Measurements from ENCODE around the gene EEF1A2. TPM values are rescaled to one million over a fixed set of nuclear protein-coding genes. Genes with fewer than 3 reads are reported as not detected.

Gene EEF1A2
- total and polyA plus RNA-seq, 2 donors from 2014 or later: 1.5 to 18.1 TPM

DNA sequence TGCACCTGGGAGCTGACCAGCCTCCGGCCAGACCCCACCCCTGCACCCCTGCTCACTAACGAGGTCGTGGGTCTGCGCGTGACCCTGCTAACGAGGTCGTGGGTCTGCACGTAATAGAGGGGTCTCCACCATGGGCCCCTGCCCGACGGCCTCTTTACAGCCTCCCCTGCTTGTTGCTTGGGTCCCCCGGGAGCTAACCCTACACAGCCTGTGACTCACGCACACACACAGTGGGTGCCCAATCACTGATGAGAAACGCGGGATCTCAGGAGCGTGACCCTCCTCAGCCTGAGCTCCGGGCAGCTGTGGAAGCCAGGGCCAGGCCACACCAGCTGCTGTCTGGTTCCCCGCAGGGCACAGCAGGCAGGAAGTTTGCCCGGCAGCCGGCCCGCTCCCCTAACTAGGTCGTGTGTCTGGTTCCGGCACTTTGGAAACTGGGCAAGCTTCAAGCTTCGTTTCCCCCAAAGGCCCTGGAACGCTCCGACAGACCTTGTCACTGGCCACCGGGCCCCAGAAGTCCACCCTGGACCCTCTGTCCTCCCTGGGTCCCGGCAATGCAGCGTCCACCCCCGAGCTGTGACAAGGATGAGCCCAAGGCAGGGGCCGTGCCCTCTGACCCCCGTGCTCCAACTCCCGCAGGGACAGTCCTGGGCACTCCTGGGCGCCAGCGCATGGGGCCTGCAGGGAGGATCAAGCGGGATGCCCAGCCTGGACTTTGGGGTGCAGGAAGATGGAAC lies 37.5 kb upstream of the EEF1A2 start:
- H3K9me3 ChIP-seq (ENCODE audit: control insufficient read depth in 2 of 3, insufficient read depth in 1 of 3, low read length in 3 of 3): no peaks in the 10 kb centered on the region
- no peak overlapping the region for H3K9ac ChIP-seq (ENCODE audit: low read length in 3 of 3)
- H3K27me3 ChIP-seq (ENCODE audit: control insufficient read depth, insufficient read depth, low read length): no peaks in the 10 kb centered on the region
- no peak for TF ChIP-seq CTCF (IDR thresholded peaks at IDR 0.05; ENCODE audit: borderline replicate concordance, extremely low read depth, insufficient read depth)
- H3K27ac ChIP-seq (ENCODE audit: low read depth in 2 of 2, low read length in 2 of 2): peak overlapping the region in 1 of 2 donors; percentile 13
- no peak for FAIRE-seq
- DNase-seq: peak in 1 of 5 donors; percentile 85
- intact Hi-C loops (cut with DNase I): loop anchor here (5.0 kb wide), 1 partner anchor 441 kb away; the partner anchor contains the start of gene SAMD10
- peaks cover 0 to 4% (median 0%) of the 10 kb centered on the region in 3 donors for H3K4me1 ChIP-seq (ENCODE audit: control insufficient read depth in 2 of 3, insufficient read depth in 2 of 3, low read depth in 1 of 3, low read length in 3 of 3)
- no peaks in the 10 kb centered on the region for H3K36me3 ChIP-seq (ENCODE audit: control insufficient read depth in 2 of 3, insufficient read depth in 3 of 3, low read length in 3 of 3)
- no peak overlapping the region for H3K4me3 ChIP-seq (ENCODE audit: low read length in 3 of 3)

GRCh38 chr20:63534831-63535651 lies 36.2 kb upstream of the EEF1A2 start:
- no peaks in the 10 kb centered on the region for H3K36me3 ChIP-seq (ENCODE audit: control insufficient read depth in 2 of 3, insufficient read depth in 3 of 3, low read length in 3 of 3)
- H3K27me3 ChIP-seq (ENCODE audit: control insufficient read depth, insufficient read depth, low read length): no peaks in the 10 kb centered on the region
- H3K27ac ChIP-seq (ENCODE audit: low read depth in 2 of 2, low read length in 2 of 2): no peak overlapping the region
- no peak overlapping the region for H3K4me3 ChIP-seq (ENCODE audit: low read length in 3 of 3)
- FAIRE-seq (no peak), DNase-seq (peak in 3 of 5 donors; percentile 11 to 86 (median 63))
- peaks cover 0 to 4% (median 0%) of the 10 kb centered on the region in 3 donors for H3K4me1 ChIP-seq (ENCODE audit: control insufficient read depth in 2 of 3, insufficient read depth in 2 of 3, low read depth in 1 of 3, low read length in 3 of 3)
- no peaks in the 10 kb centered on the region for H3K9me3 ChIP-seq (ENCODE audit: control insufficient read depth in 2 of 3, insufficient read depth in 1 of 3, low read length in 3 of 3)
- TF ChIP-seq CTCF (IDR thresholded peaks at IDR 0.05; ENCODE audit: borderline replicate concordance, extremely low read depth, insufficient read depth): no peak
- intact Hi-C loops (cut with DNase I): loop anchor here (5.0 kb wide), 1 partner anchor 442 kb away; the partner anchor contains the start of gene SAMD10
- no peak overlapping the region for H3K9ac ChIP-seq (ENCODE audit: low read length in 3 of 3)

DNA sequence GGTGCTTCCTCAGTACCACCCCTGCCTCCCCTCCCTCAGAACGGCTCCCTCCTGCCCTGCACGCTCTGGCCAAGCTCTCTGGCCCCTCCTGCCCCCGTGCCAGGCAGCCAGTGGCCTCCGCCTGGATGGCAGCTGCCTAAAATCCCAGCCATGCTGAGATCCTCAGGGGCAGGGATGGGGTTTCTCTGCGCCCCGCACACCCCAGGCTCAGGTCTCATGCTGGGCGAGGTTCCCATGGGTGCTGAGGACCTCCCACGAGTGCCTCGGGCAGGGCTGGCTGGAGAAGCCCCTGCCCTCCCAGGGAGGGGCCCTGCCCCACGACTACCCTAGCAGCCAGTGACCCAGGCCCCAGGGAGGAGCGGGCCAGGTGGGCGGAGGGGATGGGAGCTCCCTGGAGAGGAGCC lies 35.5 kb upstream of the EEF1A2 start:
- H3K36me3 ChIP-seq (ENCODE audit: control insufficient read depth in 2 of 3, insufficient read depth in 3 of 3, low read length in 3 of 3): no peaks in the 10 kb centered on the region
- no peak overlapping the region for H3K4me3 ChIP-seq (ENCODE audit: low read length in 3 of 3)
- TF ChIP-seq CTCF (IDR thresholded peaks at IDR 0.05; ENCODE audit: borderline replicate concordance, extremely low read depth, insufficient read depth): no peak
- no peak overlapping the region for H3K27ac ChIP-seq (ENCODE audit: low read depth in 2 of 2, low read length in 2 of 2)
- no peaks in the 10 kb centered on the region for H3K9me3 ChIP-seq (ENCODE audit: control insufficient read depth in 2 of 3, insufficient read depth in 1 of 3, low read length in 3 of 3)
- no peak for FAIRE-seq
- H3K4me1 ChIP-seq (ENCODE audit: control insufficient read depth in 2 of 3, insufficient read depth in 2 of 3, low read depth in 1 of 3, low read length in 3 of 3): peaks cover 0 to 4% (median 0%) of the 10 kb centered on the region in 3 donors
- peak in 1 of 5 donors; percentile 48 for DNase-seq
- no peaks in the 10 kb centered on the region for H3K27me3 ChIP-seq (ENCODE audit: control insufficient read depth, insufficient read depth, low read length)
- no peak overlapping the region for H3K9ac ChIP-seq (ENCODE audit: low read length in 3 of 3)
- intact Hi-C loops (cut with DNase I): no loop called here

All from kidney (tissue), 14 donors.